HG03280 (cell line): ENCODE results near the gene GPR35.
A peak's percentile ranks its signal among the peaks of the same experiment; 100 is the strongest.

Experiments
- ATAC-seq: cut with Tn5 transposase; IDR thresholded peaks from one replicate; pipeline ENCODE4 v1.9.1; 2021; ENCODE audit warnings: mild to moderate bottlenecking, moderate library complexity; ENCODE audit not compliant: unreplicated experiment

Gene GPR35

GRCh38 chr2:240624950-240625621, at the start of gene GPR35:
Gene GPR35 (plus strand): TSS chr2:240625480. CDS start chr2:240629953, 4,473 bp downstream.
- no peak for ATAC-seq

- ATAC-seq, result no peak
These were observed 49.2 kb upstream of the GPR35 start for GRCh38 chr2:240576036-240576435.

- ATAC-seq, result no peak
These were observed 48.7 kb upstream of the GPR35 start for GRCh38 chr2:240576436-240577205.

GRCh38 chr2:240577281-240578109, 47.8 kb upstream of the GPR35 start:
- ATAC-seq, result no peak

- no peak for ATAC-seq
These were observed 47.2 kb upstream of the GPR35 start for GRCh38 chr2:240578110-240578450.

- ATAC-seq, result no peak
These were observed 46.8 kb upstream of the GPR35 start for GRCh38 chr2:240578488-240578887.

GRCh38 chr2:240579071-240579762, 46.1 kb upstream of the GPR35 start:
- peak; percentile 17 for ATAC-seq

- ATAC-seq, result peak; percentile 38
These were observed 45.3 kb upstream of the GPR35 start for GRCh38 chr2:240579771-240580614.

GRCh38 chr2:240581811-240582210, 43.5 kb upstream of the GPR35 start:
- ATAC-seq, result no peak

- no peak for ATAC-seq
These were observed 42.5 kb upstream of the GPR35 start for GRCh38 chr2:240582781-240583180.

- no peak for ATAC-seq
These were observed 41.5 kb upstream of the GPR35 start for GRCh38 chr2:240583774-240584173.

- peak; percentile 59 for ATAC-seq
These were observed 40.7 kb upstream of the GPR35 start for GRCh38 chr2:240584486-240585031.

- peak; percentile 11 for ATAC-seq
These were observed 40.2 kb upstream of the GPR35 start for GRCh38 chr2:240585101-240585500.

GRCh38 chr2:240585681-240586197, 39.5 kb upstream of the GPR35 start:
- ATAC-seq, result no peak

GRCh38 chr2:240586198-240586918, 38.9 kb upstream of the GPR35 start, which contains the start of gene CAPN10:
Gene CAPN10 (plus strand): TSS chr2:240586734. CDS start chr2:240586912, 178 bp downstream.
- ATAC-seq, result peak; percentile 57

- ATAC-seq, result peak; percentile 0
These were observed 38.1 kb upstream of the GPR35 start for GRCh38 chr2:240586919-240587800.

GRCh38 chr2:240588006-240588655, 37.1 kb upstream of the GPR35 start:
- no peak for ATAC-seq
